Measurements from ENCODE around the gene CACNA2D1. TPM values are rescaled to one million over a fixed set of nuclear protein-coding genes. Genes with fewer than 3 reads are reported as not detected.

CACNA2D1 gene
- total and polyA plus RNA-seq, 9 of the 15 experiments (the other 6 are each of a cell fraction or from before 2014, with no cell fraction given) = 0.49 TPM; not detected in 8

GRCh38 chr7:82126576-82126975 is 317.0 kb downstream of the CACNA2D1 start:
- no peak for ATAC-seq
- BruUV-seq (replicated peaks) = no TSS peak
- CTCF ChIA-PET (ENCODE audit: low intra/inter-chr PET ratio) = no interaction called here
- TF ChIP-seq CHD2 (IDR thresholded peaks at IDR 0.05; ENCODE audit: low read depth, low read length) = no peak
- TF ChIP-seq ELK1 (CRISPR knock-in tag; IDR thresholded peaks at IDR 0.05) = no peak
- no peak for TF ChIP-seq PKNOX1 (IDR thresholded peaks at IDR 0.05)
- no peak for TF ChIP-seq KDM4B (IDR thresholded peaks at IDR 0.05; ENCODE audit: borderline replicate concordance in 2 of 2, low read depth in 1 of 2)
- no peak for TF ChIP-seq KLF16 (IDR thresholded peaks at IDR 0.05)
- TF ChIP-seq CBFA2T2 (conservative IDR thresholded peaks at IDR 0.05) = no peak
- no peak for TF ChIP-seq SRSF1 (IDR thresholded peaks at IDR 0.05; ENCODE audit: low read depth, low read length)
- no peak for TF ChIP-seq FOXO4 (CRISPR knock-in tag; IDR thresholded peaks at IDR 0.05)
- no peak for TF ChIP-seq IRF1 (CRISPR knock-in tag; IDR thresholded peaks at IDR 0.05; ENCODE audit: borderline replicate concordance)
- TF ChIP-seq EHMT2 (IDR thresholded peaks at IDR 0.05) = no peak
- TF ChIP-seq SRF (CRISPR knock-in tag; IDR thresholded peaks at IDR 0.05) = no peak
- no peak for TF ChIP-seq CREB3 (tag; conservative IDR thresholded peaks at IDR 0.05; ENCODE audit: low read depth)
- TF ChIP-seq FOXJ2 (tag; IDR thresholded peaks at IDR 0.05) = no peak
- TF ChIP-seq SNAPC5 (CRISPR knock-in tag; IDR thresholded peaks at IDR 0.05) = no peak
- no peak for TF ChIP-seq FIP1L1 (IDR thresholded peaks at IDR 0.05; ENCODE audit: low read depth, low read length, poor library complexity, severe bottlenecking)
- no peak for TF ChIP-seq ZNF280A (IDR thresholded peaks at IDR 0.05; ENCODE audit: low read depth, partially characterized antibody)

More at GRCh38 chr7:82126576-82126975, 317.0 kb downstream of the CACNA2D1 start:
- Histone ChIP-seq H3K4me2 (ENCODE audit: insufficient read depth, low read length) (no peak overlapping the region), H3K4me3 (no peak overlapping the region), H4K20me1 (replicated peaks; ENCODE audit: control insufficient read depth, insufficient read depth, low read length) (no peaks in the 10 kb centered on the region), H3K4me1 (replicated peaks in 1 of 2; ENCODE audit: control insufficient read depth in 2 of 2, insufficient read depth in 2 of 2, low read length in 2 of 2) (no peaks in the 10 kb centered on the region), H3K27ac (ENCODE audit: extremely low read depth, low read depth, low read length) (no peak overlapping the region), H3K79me2 (ENCODE audit: control insufficient read depth, insufficient read depth, low read length) (no peaks in the 10 kb centered on the region), H3K9ac (ENCODE audit: insufficient read depth in 1 of 2, low read depth in 2 of 2, low read length in 2 of 2) (no peak overlapping the region), H3K9me1 (ENCODE audit: control insufficient read depth, insufficient read depth, low read length) (no peaks in the 10 kb centered on the region), H2AFZ (ENCODE audit: low read depth, low read length) (no peak overlapping the region), H3K36me3 (ENCODE audit: control insufficient read depth, insufficient read depth, low read length) (no peaks in the 10 kb centered on the region), H3K9me3 (replicated peaks; ENCODE audit: control insufficient read depth, insufficient read depth, low read depth, low read length) (0 out of 2 replicates have a peak, but pooled peaks cover 2% of the 10 kb centered on the region), H3K27me3 (ENCODE audit: control insufficient read depth in 2 of 2, insufficient read depth in 2 of 2, low read length in 2 of 2) (no peaks in the 10 kb centered on the region)
- POLR2A ChIA-PET = interaction anchor here (0.6 kb wide), 1 partner anchor 177 kb away, joined by 3 read pairs; no protein-coding TSS in a partner anchor
- in situ Hi-C loops (cut with MboI) (no loop called here), intact Hi-C loops (cut with micrococcal nuclease) (no loop called here)
- DNase-seq (ENCODE audit: extremely low read depth in 1 of 4, low spot score in 3 of 4) (no peak), FAIRE-seq (no peak)
- WGBS (ENCODE audit: insufficient coverage, low coverage, missing lambda C conversion rate) = 0% methylated on average over 1 of the region's 1 CpG

All from K562 (cell line).